ENCODE measurements around the gene FLNA.

Gene FLNA

DNA sequence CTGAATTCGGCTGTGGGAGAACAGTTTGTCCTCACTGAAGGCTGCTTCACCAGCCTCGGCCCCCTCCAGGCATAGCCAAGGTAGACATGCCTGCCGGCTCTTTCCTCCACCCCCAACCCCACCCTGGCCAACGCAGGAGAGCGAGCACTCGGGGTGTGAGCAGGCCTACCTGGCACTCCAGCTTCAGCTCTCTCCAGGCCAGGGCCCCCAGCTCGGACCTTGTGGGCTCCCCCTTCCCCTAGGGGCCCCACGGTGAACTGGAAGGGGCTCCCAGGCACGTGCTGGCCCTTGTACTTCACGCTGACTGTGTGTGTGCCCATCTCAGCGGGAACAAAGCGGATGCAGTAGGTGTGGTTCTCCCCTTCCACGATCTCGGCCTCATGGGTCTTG lies 22.4 kb downstream of the FLNA start:
- H3K9me3 ChIP-seq (ENCODE audit: severe bottlenecking): no peaks in the 10 kb centered on the region
- peaks cover 34% of the 10 kb centered on the region for H3K27me3 ChIP-seq (ENCODE audit: insufficient read depth, low read depth, severe bottlenecking)
- no peak overlapping the region for H3K27ac ChIP-seq
- TF ChIP-seq, protein P1, sequence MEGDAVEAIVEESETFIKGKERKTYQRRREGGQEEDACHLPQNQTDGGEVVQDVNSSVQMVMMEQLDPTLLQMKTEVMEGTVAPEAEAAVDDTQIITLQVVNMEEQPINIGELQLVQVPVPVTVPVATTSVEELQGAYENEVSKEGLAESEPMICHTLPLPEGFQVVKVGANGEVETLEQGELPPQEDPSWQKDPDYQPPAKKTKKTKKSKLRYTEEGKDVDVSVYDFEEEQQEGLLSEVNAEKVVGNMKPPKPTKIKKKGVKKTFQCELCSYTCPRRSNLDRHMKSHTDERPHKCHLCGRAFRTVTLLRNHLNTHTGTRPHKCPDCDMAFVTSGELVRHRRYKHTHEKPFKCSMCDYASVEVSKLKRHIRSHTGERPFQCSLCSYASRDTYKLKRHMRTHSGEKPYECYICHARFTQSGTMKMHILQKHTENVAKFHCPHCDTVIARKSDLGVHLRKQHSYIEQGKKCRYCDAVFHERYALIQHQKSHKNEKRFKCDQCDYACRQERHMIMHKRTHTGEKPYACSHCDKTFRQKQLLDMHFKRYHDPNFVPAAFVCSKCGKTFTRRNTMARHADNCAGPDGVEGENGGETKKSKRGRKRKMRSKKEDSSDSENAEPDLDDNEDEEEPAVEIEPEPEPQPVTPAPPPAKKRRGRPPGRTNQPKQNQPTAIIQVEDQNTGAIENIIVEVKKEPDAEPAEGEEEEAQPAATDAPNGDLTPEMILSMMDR (IDR thresholded peaks at IDR 0.05; ENCODE audit: low read depth, low read length): no peak
- H3K36me3 ChIP-seq: peaks cover 91% of the 10 kb centered on the region
- no peak for DNase-seq
- H3K4me3 ChIP-seq (ENCODE audit: low read depth, low read length): no peak overlapping the region

GRCh38 chrX:154351183-154352011 lies 23.0 kb downstream of the FLNA start:
- no peak for DNase-seq
- H3K4me3 ChIP-seq (ENCODE audit: low read depth, low read length): no peak overlapping the region
- TF ChIP-seq, protein P1 (IDR thresholded peaks at IDR 0.05; ENCODE audit: low read depth, low read length): no peak
- H3K36me3 ChIP-seq: peaks cover 85% of the 10 kb centered on the region
- H3K27me3 ChIP-seq (ENCODE audit: insufficient read depth, low read depth, severe bottlenecking): peaks cover 34% of the 10 kb centered on the region
- peak overlapping the region; percentile 55; the same call in 1 of the 2 replicates for H3K27ac ChIP-seq
- H3K9me3 ChIP-seq (ENCODE audit: severe bottlenecking): no peaks in the 10 kb centered on the region

- Histone ChIP-seq H3K27ac (peak overlapping the region; percentile 55), H3K4me3 (ENCODE audit: low read depth, low read length) (no peak overlapping the region), H3K27me3 (ENCODE audit: insufficient read depth, low read depth, severe bottlenecking) (peaks cover 34% of the 10 kb centered on the region), H3K36me3 (peaks cover 77% of the 10 kb centered on the region), H3K9me3 (ENCODE audit: severe bottlenecking) (no peaks in the 10 kb centered on the region)
- TF ChIP-seq, protein P1 (IDR thresholded peaks at IDR 0.05; ENCODE audit: low read depth, low read length): no peak
- no peak for DNase-seq
Measured at GRCh38 chrX:154350429-154351182, 23.8 kb downstream of the FLNA start.

DNA sequence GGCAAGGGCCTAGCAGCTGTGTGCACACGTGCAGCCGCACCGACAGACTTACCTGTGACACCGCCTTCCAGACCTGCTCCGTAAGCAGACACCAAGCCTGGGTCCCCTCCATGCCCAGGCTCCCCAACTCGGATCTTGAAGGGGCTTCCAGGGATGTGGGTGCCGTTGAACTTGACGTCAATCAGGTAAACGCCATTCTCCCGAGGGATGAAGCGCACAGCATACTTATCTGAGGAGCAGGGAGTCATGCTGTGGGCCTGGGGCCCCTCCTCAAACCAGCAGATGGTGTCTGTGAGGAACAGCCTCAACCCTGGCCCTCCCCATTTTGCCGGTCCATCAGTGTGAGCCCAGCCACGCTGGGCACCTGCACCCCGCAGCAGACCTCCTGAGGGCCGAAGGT lies 24.5 kb downstream of the FLNA start:
- H3K27ac ChIP-seq: peak overlapping the region; percentile 55
- H3K27me3 ChIP-seq (ENCODE audit: insufficient read depth, low read depth, severe bottlenecking): peaks cover 34% of the 10 kb centered on the region
- no peak overlapping the region for H3K4me3 ChIP-seq (ENCODE audit: low read depth, low read length)
- peaks cover 70% of the 10 kb centered on the region for H3K36me3 ChIP-seq
- TF ChIP-seq, protein P1 (IDR thresholded peaks at IDR 0.05; ENCODE audit: low read depth, low read length): no peak
- peak; percentile 51 for DNase-seq
- no peaks in the 10 kb centered on the region for H3K9me3 ChIP-seq (ENCODE audit: severe bottlenecking)

GRCh38 chrX:154349359-154349935 lies 25.0 kb downstream of the FLNA start:
- Histone ChIP-seq H3K27ac (peak overlapping the region; percentile 55), H3K4me3 (ENCODE audit: low read depth, low read length) (no peak overlapping the region), H3K9me3 (ENCODE audit: severe bottlenecking) (no peaks in the 10 kb centered on the region), H3K27me3 (ENCODE audit: insufficient read depth, low read depth, severe bottlenecking) (peaks cover 34% of the 10 kb centered on the region), H3K36me3 (peaks cover 65% of the 10 kb centered on the region)
- TF ChIP-seq, protein P1 (IDR thresholded peaks at IDR 0.05; ENCODE audit: low read depth, low read length): no peak
- no peak for DNase-seq
